Measurements from ENCODE around the gene NLRP6. TPM values are rescaled to one million over a fixed set of nuclear protein-coding genes. Genes with fewer than 3 reads are reported as not detected.

NLRP6 gene
- total RNA-seq, 1 donor from 2014 or later, result 0.49 TPM

- Histone ChIP-seq H3K9me3 (no peaks in the 10 kb centered on the region), H3K4me1 (peaks cover 31% of the 10 kb centered on the region), H3K4me3 (no peak overlapping the region), H3K27me3 (peaks cover 8% of the 10 kb centered on the region), H3K36me3 (no peaks in the 10 kb centered on the region), H3K27ac (no peak overlapping the region)
- no peak for DNase-seq (ENCODE audit: extremely low spot score in 2 of 2)
- intact Hi-C loops (cut with DNase I), result no loop called here
- no peak for TF ChIP-seq POLR2A (IDR thresholded peaks at IDR 0.05)
- TF ChIP-seq CTCF (IDR thresholded peaks at IDR 0.05), result no peak
- TF ChIP-seq POLR2AphosphoS5 (IDR thresholded peaks at IDR 0.05; ENCODE audit: insufficient read depth in 1 of 2, low read depth in 1 of 2), result no peak
Observed at GRCh38 chr11:296171-297050, 18.2 kb downstream of the NLRP6 start.

GRCh38 chr11:297051-297585, 18.9 kb downstream of the NLRP6 start:
- H3K27me3 ChIP-seq, result peaks cover 8% of the 10 kb centered on the region

DNA sequence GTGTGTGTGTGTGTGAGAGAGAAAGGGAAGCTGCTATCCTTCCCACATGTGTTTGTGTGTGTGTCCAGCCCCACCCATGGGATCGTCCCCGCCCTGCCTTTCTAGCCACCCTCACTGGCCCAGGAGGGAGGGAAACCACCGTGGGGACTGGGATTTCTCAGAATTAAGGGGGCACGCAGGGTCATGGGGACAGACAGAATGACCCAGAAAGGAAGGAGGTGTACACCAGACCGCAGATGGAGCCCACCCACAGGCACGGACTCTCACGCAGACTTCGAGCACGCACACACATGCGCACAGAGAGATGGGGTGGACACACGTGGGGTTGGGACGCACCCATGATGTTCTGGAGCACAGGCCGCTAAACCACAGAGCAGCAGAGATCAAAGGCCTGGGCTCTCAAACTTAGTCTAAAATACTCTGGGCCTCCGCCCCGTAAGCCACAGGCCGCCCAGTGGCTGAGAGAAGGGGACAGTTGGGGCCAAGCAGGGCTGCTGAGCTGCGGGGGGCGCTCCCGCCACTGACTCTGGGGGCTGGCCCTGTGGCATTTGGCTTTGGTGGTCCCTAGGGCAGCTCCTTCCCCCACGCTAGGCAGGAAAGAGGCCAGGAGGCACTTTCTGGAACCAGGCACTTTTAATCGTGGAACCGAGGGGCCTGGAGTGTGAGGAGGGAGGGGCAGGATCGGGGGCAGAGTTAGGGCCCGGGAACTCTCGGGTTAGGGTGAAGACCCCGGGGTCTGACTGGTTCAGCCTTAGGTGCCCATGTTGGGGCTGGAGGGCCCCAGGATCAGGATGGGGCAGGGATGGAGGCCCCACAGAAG, 19.6 kb downstream of the NLRP6 start:
- intact Hi-C loops (cut with DNase I), result no loop called here
- TF ChIP-seq CTCF (IDR thresholded peaks at IDR 0.05), result no peak
- peak in 1 of 2 donors; percentile 34 for TF ChIP-seq POLR2AphosphoS5 (IDR thresholded peaks at IDR 0.05; ENCODE audit: insufficient read depth in 1 of 2, low read depth in 1 of 2)
- no peak for TF ChIP-seq POLR2A (IDR thresholded peaks at IDR 0.05)
- Histone ChIP-seq H3K9me3 (no peaks in the 10 kb centered on the region), H3K4me1 (peaks cover 31% of the 10 kb centered on the region), H3K27me3 (peaks cover 8% of the 10 kb centered on the region), H3K36me3 (no peaks in the 10 kb centered on the region), H3K4me3 (no peak overlapping the region), H3K27ac (no peak overlapping the region)
- DNase-seq (ENCODE audit: extremely low spot score in 2 of 2), result no peak

More at GRCh38 chr11:297051-297585, 18.9 kb downstream of the NLRP6 start:
- intact Hi-C loops (cut with DNase I), result no loop called here
- H3K36me3 ChIP-seq, result no peaks in the 10 kb centered on the region
- no peak overlapping the region for H3K4me3 ChIP-seq
- H3K27ac ChIP-seq, result no peak overlapping the region
- DNase-seq (ENCODE audit: extremely low spot score in 2 of 2), result no peak
- H3K9me3 ChIP-seq, result no peaks in the 10 kb centered on the region
- TF ChIP-seq POLR2A (IDR thresholded peaks at IDR 0.05), result no peak
- no peak for TF ChIP-seq POLR2AphosphoS5 (IDR thresholded peaks at IDR 0.05; ENCODE audit: insufficient read depth in 1 of 2, low read depth in 1 of 2)
- no peak for TF ChIP-seq CTCF (IDR thresholded peaks at IDR 0.05)
- H3K4me1 ChIP-seq, result peaks cover 31% of the 10 kb centered on the region

DNA sequence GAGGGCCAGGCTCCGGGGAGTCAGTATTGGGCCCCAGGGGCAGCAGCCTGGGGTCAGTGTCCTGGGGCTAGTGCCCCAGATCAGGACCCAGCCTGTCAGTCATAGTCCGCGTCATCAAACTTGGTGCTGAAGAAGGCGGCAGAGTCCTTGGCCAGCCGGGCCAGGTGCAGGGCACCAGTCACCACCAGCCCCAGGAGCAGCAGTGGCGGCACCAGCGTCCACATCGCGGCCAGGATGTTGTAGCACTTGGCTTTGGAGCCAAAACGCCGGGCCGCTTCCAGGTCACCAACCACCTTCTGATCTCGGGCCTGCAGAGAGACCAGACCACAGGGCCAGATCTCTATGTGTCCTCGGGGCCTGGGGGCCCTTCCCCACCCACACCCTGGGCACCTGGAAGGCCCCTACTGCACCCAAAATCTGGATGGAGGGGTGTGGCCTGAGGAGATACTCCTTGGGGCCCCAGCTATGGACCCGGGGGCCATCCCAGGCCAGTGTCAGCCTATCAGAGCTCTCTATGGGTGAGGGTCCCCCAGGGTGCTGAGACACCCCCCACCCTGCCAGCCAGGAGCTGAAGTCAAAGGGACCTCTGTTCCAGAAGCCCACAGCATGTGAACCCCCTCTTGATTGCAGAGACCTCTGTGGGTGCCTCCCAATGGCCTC, 20.3 kb downstream of the NLRP6 start:
- DNase-seq (ENCODE audit: extremely low spot score in 2 of 2), result no peak
- Histone ChIP-seq H3K9me3 (no peaks in the 10 kb centered on the region), H3K27ac (no peak overlapping the region), H3K4me1 (peaks cover 31% of the 10 kb centered on the region), H3K4me3 (no peak overlapping the region), H3K27me3 (peaks cover 8% of the 10 kb centered on the region), H3K36me3 (no peaks in the 10 kb centered on the region)
- intact Hi-C loops (cut with DNase I), result no loop called here
- TF ChIP-seq CTCF (IDR thresholded peaks at IDR 0.05), result no peak
- no peak for TF ChIP-seq POLR2AphosphoS5 (IDR thresholded peaks at IDR 0.05; ENCODE audit: insufficient read depth in 1 of 2, low read depth in 1 of 2)
- TF ChIP-seq POLR2A (IDR thresholded peaks at IDR 0.05), result no peak
